Mucosa of rectum (tissue), 2 donors: ENCODE measurements around the gene SAMD14.
"Not testable (repeated sequence)": the region's sequence is repeated elsewhere in the genome, so short reads cannot be mapped to it uniquely, and the experiment has no call there.

ENCODE experiments used
- H3K27ac ChIP-seq, 2 donors: one replicate each; pipeline ENCODE4 v1.7.0; 2013; ENCODE audit warnings: inconsistent platforms in 2 of 2, low read depth in 2 of 2, low read length in 2 of 2
- H3K27me3 ChIP-seq, 2 donors: one replicate each; pipeline ENCODE4 v1.7.0; 2013; ENCODE audit warnings: low read length in 2 of 2; ENCODE audit not compliant: control insufficient read depth in 2 of 2, insufficient read depth in 2 of 2
- H3K36me3 ChIP-seq, 2 donors: one replicate each; pipeline ENCODE4 v1.7.0; 2013; ENCODE audit warnings: low read length in 2 of 2; ENCODE audit not compliant: control insufficient read depth in 2 of 2, insufficient read depth in 2 of 2
- H3K4me1 ChIP-seq, 2 donors: one replicate each; pipeline ENCODE4 v1.7.0; 2013; ENCODE audit warnings: low read length in 2 of 2, mild to moderate bottlenecking in 1 of 2; ENCODE audit not compliant: control insufficient read depth in 2 of 2, insufficient read depth in 2 of 2
- H3K4me3 ChIP-seq, 2 donors: one replicate each; pipeline ENCODE4 v1.7.0; 2013; ENCODE audit warnings: low read length in 2 of 2
- H3K9ac ChIP-seq, 2 donors: one replicate each; pipeline ENCODE4 v1.7.0; 2013; ENCODE audit warnings: low read length in 2 of 2, low read depth in 1 of 2, mild to moderate bottlenecking in 1 of 2
- H3K9me3 ChIP-seq, 2 donors: one replicate each; pipeline ENCODE4 v1.7.0; 2013; ENCODE audit warnings: low read length in 2 of 2; ENCODE audit not compliant: control insufficient read depth in 2 of 2
- donor health status: healthy.
- donor health status: Normal muscosa, but diverticular disease.

SAMD14 gene

DNA sequence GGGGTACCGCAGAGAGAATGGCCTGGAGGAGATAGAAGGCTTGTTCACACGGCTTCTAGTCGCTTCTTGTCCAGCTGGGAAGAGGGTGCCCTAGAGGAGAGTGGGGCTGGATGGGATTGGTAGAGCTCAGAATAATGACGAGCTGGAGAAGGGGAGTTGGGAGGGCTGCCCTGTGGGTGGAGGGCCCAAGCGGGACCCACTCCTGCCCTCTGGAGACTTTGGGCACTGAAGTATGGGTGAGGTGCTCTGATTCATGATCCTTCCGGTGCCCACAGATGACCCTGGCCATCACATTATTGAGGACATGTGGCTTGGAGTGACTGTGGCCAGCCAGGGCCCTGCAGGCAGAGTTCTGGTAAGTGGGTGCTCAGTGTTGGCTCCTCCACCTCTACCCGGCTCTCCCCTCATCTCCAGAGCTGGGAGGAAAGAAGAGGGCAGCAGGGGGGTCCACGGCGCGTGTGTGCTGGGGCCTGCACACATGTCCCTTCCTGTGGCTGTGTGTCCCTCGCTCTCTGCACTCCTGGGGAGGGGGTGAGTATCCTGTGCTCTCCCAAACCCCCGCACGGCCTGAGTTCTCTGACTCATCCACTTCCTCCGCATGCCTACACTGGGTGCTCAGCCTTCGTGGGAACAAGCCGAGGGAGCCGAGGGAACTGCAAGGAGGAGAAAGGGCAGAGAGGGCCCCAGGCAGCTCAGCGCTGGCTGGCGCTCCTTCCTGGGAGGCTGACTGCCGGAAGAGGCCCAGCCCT, 65.5 kb downstream of the SAMD14 start:
- Histone ChIP-seq H3K27me3 (no peaks in the 10 kb centered on the region), H3K4me3 (no peak overlapping the region), H3K27ac (peak overlapping the region; percentile 36 to 45), H3K9ac (no peak overlapping the region), H3K9me3 (no peaks in the 10 kb centered on the region), H3K4me1 (peaks cover 38 to 41% of the 10 kb centered on the region in 2 donors), H3K36me3 (peaks cover 13 to 22% of the 10 kb centered on the region in 2 donors)

DNA sequence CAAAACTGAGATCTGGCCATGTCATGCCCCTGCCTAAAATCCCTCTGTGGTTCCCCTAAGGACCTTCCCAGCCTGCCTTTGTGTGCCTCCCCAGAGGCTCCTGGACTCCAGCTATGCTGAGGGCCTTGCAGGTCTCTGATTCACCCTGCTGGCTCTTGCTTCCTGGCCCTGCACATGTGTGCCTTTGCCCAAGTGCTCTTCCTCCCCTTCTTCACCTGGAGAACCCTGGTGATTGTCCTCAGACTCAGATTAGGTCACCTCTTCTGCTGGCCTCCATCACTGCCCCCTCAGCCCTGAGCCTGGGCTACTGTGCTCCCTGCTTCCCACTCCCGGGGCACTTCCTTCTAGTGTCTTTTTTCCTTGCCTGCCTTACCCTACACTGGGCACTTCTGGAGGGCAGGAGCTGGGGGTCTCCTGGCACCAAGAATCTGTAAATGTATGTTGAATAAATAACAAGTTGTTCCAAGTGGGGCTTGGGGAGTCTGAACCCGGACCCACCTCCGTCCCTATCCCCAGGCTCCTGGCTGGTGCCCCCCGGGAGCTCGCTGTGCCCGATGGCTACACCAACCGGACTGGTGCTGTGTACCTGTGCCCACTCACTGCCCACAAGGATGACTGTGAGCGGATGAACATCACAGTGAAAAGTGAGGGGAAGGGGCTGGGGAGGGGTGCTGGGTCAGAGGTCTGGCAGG, 66.3 kb downstream of the SAMD14 start:
- Histone ChIP-seq H3K4me1 (peaks cover 46 to 48% of the 10 kb centered on the region in 2 donors), H3K9me3 (no peaks in the 10 kb centered on the region), H3K9ac (peak overlapping the region in 1 of 2 donors; percentile 11), H3K4me3 (no peak overlapping the region), H3K27me3 (no peaks in the 10 kb centered on the region), H3K27ac (peak overlapping the region; percentile 36 to 45), H3K36me3 (peaks cover 10 to 21% of the 10 kb centered on the region in 2 donors)

DNA sequence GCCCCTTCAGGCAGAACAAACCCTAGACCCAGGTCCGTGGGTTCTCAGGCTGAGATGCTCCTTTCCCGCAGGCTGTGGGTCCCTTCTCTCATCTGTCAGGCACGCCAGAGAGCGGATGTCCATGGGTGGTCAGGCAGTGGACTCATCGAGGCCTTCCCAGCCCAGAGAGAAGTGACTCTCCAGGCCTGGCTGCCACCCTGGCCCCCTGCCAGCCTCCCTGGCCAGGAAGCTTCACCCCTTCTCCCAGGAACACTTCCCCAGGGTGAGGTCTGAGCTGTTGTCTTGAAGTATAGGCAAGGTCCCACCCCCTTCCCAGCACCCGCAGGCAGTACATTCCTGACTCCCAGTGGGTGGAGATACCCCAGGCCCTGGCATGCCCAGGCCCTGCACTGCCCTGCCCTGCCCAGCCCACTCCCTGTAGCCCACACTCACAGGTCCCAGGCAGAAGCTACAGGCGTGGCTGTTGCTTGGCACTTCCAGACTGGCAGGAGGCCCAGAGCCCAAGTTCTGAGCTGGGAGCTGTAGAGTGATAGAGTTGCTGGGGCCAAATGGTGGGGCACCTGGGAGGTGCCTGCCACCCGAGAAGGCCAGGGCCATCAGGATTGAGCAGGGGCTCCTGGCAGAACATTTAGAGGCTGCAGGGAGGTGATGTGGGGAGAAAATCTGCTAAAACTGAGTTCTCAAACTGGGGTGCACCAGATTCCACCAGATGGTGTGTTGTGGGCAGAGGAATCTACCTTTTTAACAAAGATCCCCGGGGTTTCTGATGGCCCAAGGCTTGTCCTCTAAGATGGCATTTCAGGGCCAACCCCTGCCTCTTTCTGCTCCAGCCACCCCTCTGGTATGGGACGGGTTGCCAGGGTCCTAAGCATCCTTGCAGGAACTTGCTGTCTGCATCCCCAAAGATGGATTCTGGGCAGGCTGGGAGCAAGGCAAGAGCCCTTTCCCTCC, 67.4 kb downstream of the SAMD14 start:
- Histone ChIP-seq H3K4me1 (peaks cover 57 to 59% of the 10 kb centered on the region in 2 donors), H3K27ac (peak overlapping the region; percentile 82 to 88), H3K36me3 (peaks cover 3 to 13% of the 10 kb centered on the region in 2 donors), H3K9me3 (no peaks in the 10 kb centered on the region), H3K4me3 (no peak overlapping the region), H3K9ac (peak overlapping the region; percentile 29 to 65), H3K27me3 (no peaks in the 10 kb centered on the region)

DNA sequence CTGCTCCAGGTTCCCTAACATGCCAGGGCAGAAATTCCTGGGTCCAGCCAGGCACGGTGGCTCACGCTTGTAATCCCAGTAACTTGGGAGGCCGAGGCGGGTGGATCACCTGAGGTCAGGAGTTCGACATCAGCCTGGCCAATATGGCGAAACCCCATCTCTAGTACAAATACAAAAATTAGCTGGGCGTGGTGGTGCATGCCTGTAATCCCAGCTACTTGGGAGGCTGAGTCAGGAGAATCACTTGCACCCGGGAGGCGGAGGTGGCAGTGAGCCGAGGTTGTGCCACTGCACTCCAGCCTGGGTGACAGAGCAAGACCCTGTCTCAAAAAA, 68.3 kb downstream of the SAMD14 start:
- Histone ChIP-seq H3K9ac (peak overlapping the region in 1 of 2 donors; percentile 65), H3K4me1 (peaks cover 66 to 68% of the 10 kb centered on the region in 2 donors), H3K27ac (peak overlapping the region; percentile 53 to 68)
- H3K36me3 ChIP-seq, H3K4me3 ChIP-seq, H3K9me3 ChIP-seq, H3K27me3 ChIP-seq: not testable (repeated sequence)

GRCh38 chr17:50060951-50061712, 68.8 kb downstream of the SAMD14 start:
- H3K27me3 ChIP-seq, result no peaks in the 10 kb centered on the region
- peak overlapping the region; percentile 53 to 68 for H3K27ac ChIP-seq
- no peak overlapping the region for H3K4me3 ChIP-seq
- no peaks in the 10 kb centered on the region for H3K9me3 ChIP-seq
- H3K36me3 ChIP-seq, result peaks cover 3 to 5% of the 10 kb centered on the region in 2 donors
- H3K4me1 ChIP-seq, result peaks cover 68 to 69% of the 10 kb centered on the region in 2 donors
- H3K9ac ChIP-seq, result peak overlapping the region in 1 of 2 donors; percentile 65
